ENCODE measurements around the gene ATP6V1E1. TPM values are rescaled to one million over a fixed set of nuclear protein-coding genes. Genes with fewer than 3 reads are reported as not detected.
"Not testable (repeated sequence)": the region's sequence is repeated elsewhere in the genome, so short reads cannot be mapped to it uniquely, and the experiment has no call there.

The ATP6V1E1 gene
- total RNA-seq (100 to 1,000 TPM; 140 TPM), polyA plus RNA-seq (ENCODE audit: insufficient read length in 6 of 6) (100 to 1,000 TPM in 1 of 6 donors, 10 to 100 TPM in 5; 80.6 to 104 (median 90.6) TPM)
- long read RNA-seq, donor 1, transcript ATP6V1E1-201 (9 exons, 1,402 nt), result major isoform, 34 of 45 reads
- long read RNA-seq, donor 1, partial matches to known transcripts, result 0 of 45 reads
- long read RNA-seq, donor 1, other reads (novel, unspliced or antisense), result 0 of 45 reads
- long read RNA-seq, donor 2, transcript ATP6V1E1-207 (4 exons, 587 nt), result minor isoform, 5 of 31 reads
- long read RNA-seq, donor 2, transcript ATP6V1E1-201 (9 exons, 1,402 nt), result major isoform, 23 of 31 reads
- long read RNA-seq, donor 2, partial matches to known transcripts, result 0 of 31 reads
- long read RNA-seq, donor 2, other reads (novel, unspliced or antisense), result 0 of 31 reads
- long read RNA-seq, donor 3, transcript ATP6V1E1-201 (9 exons, 1,402 nt), result major isoform, 15 of 15 reads
- long read RNA-seq, donor 3, partial matches to known transcripts, result 0 of 15 reads
- long read RNA-seq, donor 3, other reads (novel, unspliced or antisense), result 0 of 15 reads
- long read RNA-seq, donor 4, transcript ATP6V1E1-201 (9 exons, 1,402 nt), result major isoform, 87 of 101 reads
- long read RNA-seq, donor 4, partial matches to known transcripts, result 2 of 101 reads
- long read RNA-seq, donor 4, other reads (novel, unspliced or antisense), result 6 of 101 reads
- long read RNA-seq, donor 5, transcript ATP6V1E1-201 (9 exons, 1,402 nt), result major isoform, 26 of 31 reads
- long read RNA-seq, donor 5, partial matches to known transcripts, result 0 of 31 reads
- long read RNA-seq, donor 5, other reads (novel, unspliced or antisense), result 0 of 31 reads
- long read RNA-seq, donor 6, transcript ATP6V1E1-201 (9 exons, 1,402 nt), result major isoform, 33 of 40 reads
- long read RNA-seq, donor 6, partial matches to known transcripts, result 0 of 40 reads
- long read RNA-seq, donor 6, other reads (novel, unspliced or antisense), result 0 of 40 reads
- long read RNA-seq, donor 7, transcript ATP6V1E1-201 (9 exons, 1,402 nt), result major isoform, 13 of 14 reads
- long read RNA-seq, donor 7, partial matches to known transcripts, result 0 of 14 reads
- long read RNA-seq, donor 7, other reads (novel, unspliced or antisense), result 0 of 14 reads
- long read RNA-seq, donor 8, transcript ATP6V1E1-201 (9 exons, 1,402 nt), result major isoform, 13 of 17 reads
- long read RNA-seq, donor 8, partial matches to known transcripts, result 0 of 17 reads
- long read RNA-seq, donor 8, other reads (novel, unspliced or antisense), result 0 of 17 reads
- long read RNA-seq, donor 9, result 0 reads
- long read RNA-seq, donor 10, transcript ATP6V1E1-201 (9 exons, 1,402 nt), result major isoform, 83 of 86 reads
- long read RNA-seq, donor 10, partial matches to known transcripts, result 1 of 86 reads
- long read RNA-seq, donor 10, other reads (novel, unspliced or antisense), result 1 of 86 reads
- long read RNA-seq, donor 11, transcript ATP6V1E1-205 (3 exons, 558 nt), result minor isoform, 8 of 77 reads
- long read RNA-seq, donor 11, transcript ATP6V1E1-201 (9 exons, 1,402 nt), result major isoform, 60 of 77 reads
- long read RNA-seq, donor 11, transcript ATP6V1E1-207 (4 exons, 587 nt), result minor isoform, 5 of 77 reads
- long read RNA-seq, donor 11, partial matches to known transcripts, result 0 of 77 reads
- long read RNA-seq, donor 11, other reads (novel, unspliced or antisense), result 0 of 77 reads
- long read RNA-seq, donor 12, transcript ATP6V1E1-201 (9 exons, 1,402 nt), result major isoform, 16 of 28 reads
- long read RNA-seq, donor 12, partial matches to known transcripts, result 7 of 28 reads
- long read RNA-seq, donor 12, other reads (novel, unspliced or antisense), result 0 of 28 reads

GRCh38 chr22:17628406-17629172, at the start of gene ATP6V1E1:
Gene ATP6V1E1, minus strand, starts transcription at chr22:17628749. Its CDS starts 114 bp downstream, at chr22:17628635.
- peak within 1 kb of the TSS; percentile 89 to 96 for H3K27ac ChIP-seq
- H3K36me3 ChIP-seq, result peaks cover 0 to 26% of the 10 kb centered on the region in 2 donors
- no peak for TF ChIP-seq CTCF (IDR thresholded peaks at IDR 0.05)
- H3K9me3 ChIP-seq, result no peaks in the 10 kb centered on the region
- peak; percentile 92 to 97 (median 95) for DNase-seq
- peak; percentile 100 for ATAC-seq
- H3K4me1 ChIP-seq, result peaks cover 10 to 44% of the 10 kb centered on the region in 2 donors
- no peaks in the 10 kb centered on the region for H3K27me3 ChIP-seq
- intact Hi-C loops (cut with DNase I), result no loop called here
- H3K4me3 ChIP-seq, result peak within 1 kb of the TSS; percentile 94 to 99

GRCh38 chr22:17675584-17675983, 47.0 kb upstream of the ATP6V1E1 start:
- Histone ChIP-seq H3K36me3 (peaks cover 0 to 5% of the 10 kb centered on the region in 2 donors), H3K4me3 (no peak overlapping the region), H3K4me1 (peaks cover 0 to 39% of the 10 kb centered on the region in 2 donors), H3K9me3 (no peaks in the 10 kb centered on the region), H3K27me3 (no peaks in the 10 kb centered on the region), H3K27ac (no peak overlapping the region)
- no peak for ATAC-seq
- intact Hi-C loops (cut with DNase I), result no loop called here
- no peak for TF ChIP-seq CTCF (IDR thresholded peaks at IDR 0.05)
- DNase-seq, result no peak

GRCh38 chr22:17674152-17674551, 45.6 kb upstream of the ATP6V1E1 start:
- no peak for ATAC-seq
- intact Hi-C loops (cut with DNase I), result no loop called here
- Histone ChIP-seq H3K27me3 (no peaks in the 10 kb centered on the region), H3K4me1 (peaks cover 0 to 39% of the 10 kb centered on the region in 2 donors), H3K36me3 (peaks cover 0 to 8% of the 10 kb centered on the region in 2 donors), H3K27ac (no peak overlapping the region), H3K9me3 (no peaks in the 10 kb centered on the region), H3K4me3 (no peak overlapping the region)
- DNase-seq, result no peak
- TF ChIP-seq CTCF (IDR thresholded peaks at IDR 0.05), result no peak

- intact Hi-C loops (cut with DNase I), result no loop called here
- Histone ChIP-seq H3K9me3 (no peaks in the 10 kb centered on the region), H3K4me3 (no peak overlapping the region), H3K4me1 (peaks cover 0 to 31% of the 10 kb centered on the region in 2 donors), H3K36me3 (peaks cover 0 to 8% of the 10 kb centered on the region in 2 donors), H3K27me3 (no peaks in the 10 kb centered on the region), H3K27ac (peak overlapping the region in 1 of 2 donors; percentile 30)
- DNase-seq (no peak), ATAC-seq (no peak)
- TF ChIP-seq CTCF (IDR thresholded peaks at IDR 0.05), result no peak
These were observed 44.0 kb upstream of the ATP6V1E1 start for GRCh38 chr22:17672417-17672991.

DNA sequence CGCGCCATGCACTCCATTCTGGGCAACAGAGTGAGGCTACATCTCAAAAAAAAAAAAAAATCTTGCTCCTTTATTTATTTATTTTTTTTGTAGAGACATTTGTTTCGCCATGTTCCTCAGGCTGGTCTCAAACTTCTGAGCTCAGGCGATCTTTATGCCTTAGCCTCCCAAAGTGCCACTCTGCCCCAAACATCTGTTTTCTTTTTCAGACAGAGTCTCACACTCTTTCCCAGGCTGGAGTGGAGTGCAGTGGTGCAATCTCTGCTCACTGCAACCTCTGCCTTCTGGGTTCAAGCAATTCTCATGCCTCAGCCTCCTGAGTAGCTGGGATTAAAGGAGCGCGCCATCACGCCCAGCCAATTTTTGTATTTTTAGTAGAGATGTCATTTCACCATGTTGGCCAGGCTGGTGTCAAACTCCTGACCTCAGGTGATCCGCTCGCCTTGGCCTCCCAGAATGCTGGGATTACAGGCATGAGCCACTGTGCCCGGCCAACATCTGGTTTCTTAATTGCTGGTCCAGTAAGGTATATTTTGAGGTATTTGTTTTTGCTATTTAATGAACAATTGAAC, 43.1 kb upstream of the ATP6V1E1 start:
- DNase-seq; intact Hi-C loops (cut with DNase I); H3K36me3 ChIP-seq; H3K27ac ChIP-seq; H3K27me3 ChIP-seq; H3K4me3 ChIP-seq; ATAC-seq; H3K9me3 ChIP-seq: not testable (repeated sequence)
- peaks cover 0 to 31% of the 10 kb centered on the region in 2 donors for H3K4me1 ChIP-seq

Measured in left lung (tissue), 14 donors.